A549 treated with AZD9567 at 1 μM for 4 hours (cell line): Measurements from ENCODE around the gene HABP4. TPM values are rescaled to one million over a fixed set of nuclear protein-coding genes. Genes with fewer than 3 reads are reported as not detected.

Experiments
- total RNA-seq: library from RNA; stranded (reverse); fragments of 200-300 nt; extraction: Qiagen RNA extraction; gene quantifications from 5 replicates; pipeline ENCODE4 v1.2.3, GENCODE V29; 2022; ENCODE audit not compliant: insufficient read depth

The HABP4 gene, protein sequence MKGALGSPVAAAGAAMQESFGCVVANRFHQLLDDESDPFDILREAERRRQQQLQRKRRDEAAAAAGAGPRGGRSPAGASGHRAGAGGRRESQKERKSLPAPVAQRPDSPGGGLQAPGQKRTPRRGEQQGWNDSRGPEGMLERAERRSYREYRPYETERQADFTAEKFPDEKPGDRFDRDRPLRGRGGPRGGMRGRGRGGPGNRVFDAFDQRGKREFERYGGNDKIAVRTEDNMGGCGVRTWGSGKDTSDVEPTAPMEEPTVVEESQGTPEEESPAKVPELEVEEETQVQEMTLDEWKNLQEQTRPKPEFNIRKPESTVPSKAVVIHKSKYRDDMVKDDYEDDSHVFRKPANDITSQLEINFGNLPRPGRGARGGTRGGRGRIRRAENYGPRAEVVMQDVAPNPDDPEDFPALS
- 15.0 to 18.1 TPM (median 16.9 TPM) in 5 replicates for total RNA-seq

GRCh38 chr9:96449845-96450612 is at the start of gene HABP4:
Gene HABP4, plus strand, starts transcription at chr9:96450169. Its CDS starts 111 bp downstream, at chr9:96450280.

DNA sequence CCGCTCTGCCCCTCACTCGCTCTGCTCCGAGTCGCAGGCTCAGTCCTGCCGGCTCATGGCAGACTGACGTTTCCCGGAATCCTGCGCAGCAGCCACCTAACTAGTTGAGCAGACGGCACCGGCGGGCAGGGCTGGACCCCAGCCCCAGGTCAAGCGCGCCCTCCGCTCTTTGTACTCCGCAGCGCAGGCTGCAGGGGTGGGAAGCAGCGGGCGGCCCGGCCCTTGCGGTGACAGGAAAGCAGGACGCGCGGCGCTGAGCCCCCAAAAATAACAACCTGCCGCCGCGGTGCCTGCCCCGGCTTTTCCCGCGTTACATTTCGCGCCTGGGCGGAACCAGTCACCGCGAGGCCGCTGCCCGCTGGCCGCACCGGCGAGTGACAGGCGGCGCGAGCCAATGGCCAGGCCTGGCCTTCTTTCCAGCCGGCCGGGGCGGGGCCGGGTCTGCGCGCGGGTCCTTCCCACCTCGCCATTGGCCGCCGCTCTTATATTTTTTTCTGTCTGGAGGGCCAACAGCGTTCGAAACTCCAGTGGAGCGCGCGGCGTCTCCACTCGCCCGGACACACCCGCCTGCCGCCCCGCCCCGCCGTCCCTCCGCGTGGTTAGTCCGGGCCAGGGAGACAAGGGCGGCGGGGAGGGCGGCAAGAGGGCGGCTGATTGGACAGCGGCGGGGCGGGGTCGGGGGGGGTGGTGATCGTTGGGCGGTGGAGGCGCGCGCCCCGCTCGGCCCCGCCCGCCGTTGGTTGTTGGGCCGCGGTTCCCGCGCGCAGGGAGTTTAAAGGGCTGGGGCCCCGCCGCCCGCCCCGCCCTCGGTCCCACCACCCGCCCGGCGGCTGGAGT is 31.7 kb upstream of the HABP4 start, which contains the start of gene ZNF367:
ZNF367 (minus strand) TSS at position 288 of the 837 bp plus-strand sequence. CDS start 338 bp downstream, outside the sequence.

Other genes with a start within 250 kb of the HABP4 start
- gene HSD17B3, start 148.0 kb upstream of the HABP4 start, total RNA-seq: 0.18 to 0.26 TPM in 2 of 5 replicates, not detected in the others
- 14.9 to 19.5 TPM (median 19.1 TPM) in 5 replicates for gene SLC35D2, start 66.5 kb upstream of the HABP4 start, total RNA-seq
- 5.2 to 6.8 TPM (median 5.6 TPM) in 5 replicates for gene ZNF367, start 31.8 kb upstream of the HABP4 start, total RNA-seq
- gene CDC14B, start 169.7 kb downstream of the HABP4 start, total RNA-seq: 8.6 to 15.1 TPM (median 10.6 TPM) in 5 replicates
- gene PRXL2C, start 205.1 kb downstream of the HABP4 start, total RNA-seq: 14.0 to 17.7 TPM (median 17.0 TPM) in 5 replicates